Measurements from ENCODE around the gene ZNF740.

ZNF740 gene

GRCh38 chr12:53147653-53148052, 32.9 kb upstream of the ZNF740 start:
- DNase-seq (ENCODE audit: extremely low read depth, low read depth), result no peak
- H3K4me3 ChIP-seq (replicated peaks; ENCODE audit: low read depth, low read length), result no peak overlapping the region
- TF ChIP-seq, protein P1, sequence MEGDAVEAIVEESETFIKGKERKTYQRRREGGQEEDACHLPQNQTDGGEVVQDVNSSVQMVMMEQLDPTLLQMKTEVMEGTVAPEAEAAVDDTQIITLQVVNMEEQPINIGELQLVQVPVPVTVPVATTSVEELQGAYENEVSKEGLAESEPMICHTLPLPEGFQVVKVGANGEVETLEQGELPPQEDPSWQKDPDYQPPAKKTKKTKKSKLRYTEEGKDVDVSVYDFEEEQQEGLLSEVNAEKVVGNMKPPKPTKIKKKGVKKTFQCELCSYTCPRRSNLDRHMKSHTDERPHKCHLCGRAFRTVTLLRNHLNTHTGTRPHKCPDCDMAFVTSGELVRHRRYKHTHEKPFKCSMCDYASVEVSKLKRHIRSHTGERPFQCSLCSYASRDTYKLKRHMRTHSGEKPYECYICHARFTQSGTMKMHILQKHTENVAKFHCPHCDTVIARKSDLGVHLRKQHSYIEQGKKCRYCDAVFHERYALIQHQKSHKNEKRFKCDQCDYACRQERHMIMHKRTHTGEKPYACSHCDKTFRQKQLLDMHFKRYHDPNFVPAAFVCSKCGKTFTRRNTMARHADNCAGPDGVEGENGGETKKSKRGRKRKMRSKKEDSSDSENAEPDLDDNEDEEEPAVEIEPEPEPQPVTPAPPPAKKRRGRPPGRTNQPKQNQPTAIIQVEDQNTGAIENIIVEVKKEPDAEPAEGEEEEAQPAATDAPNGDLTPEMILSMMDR (IDR thresholded peaks at IDR 0.05; ENCODE audit: low read depth, low read length, missing control alignments), result no peak

GRCh38 chr12:53151039-53151438, 29.5 kb upstream of the ZNF740 start:
- H3K4me3 ChIP-seq (replicated peaks; ENCODE audit: low read depth, low read length), result no peak overlapping the region
- no peak for DNase-seq (ENCODE audit: extremely low read depth, low read depth)
- TF ChIP-seq, protein P1 (IDR thresholded peaks at IDR 0.05; ENCODE audit: low read depth, low read length, missing control alignments), result no peak

DNA sequence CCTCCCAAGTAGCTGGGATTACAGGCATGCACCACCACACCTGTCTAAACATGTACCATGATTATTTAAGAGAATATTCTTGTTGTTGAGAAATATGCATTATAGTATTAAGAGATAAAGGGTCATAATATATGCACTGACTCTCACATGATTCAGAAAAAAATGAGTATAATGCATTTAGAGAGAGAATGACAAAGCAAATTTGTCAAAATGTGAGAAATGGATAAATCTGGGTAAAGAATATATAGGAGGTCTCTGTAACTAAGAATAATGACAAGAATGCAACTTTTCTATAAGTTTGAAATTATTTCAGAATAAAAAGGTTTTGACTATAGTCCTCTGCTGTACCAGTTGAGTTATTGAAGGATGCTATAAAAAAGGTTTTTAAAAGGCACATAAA, 28.1 kb upstream of the ZNF740 start:
- no peak overlapping the region for H3K4me3 ChIP-seq (replicated peaks; ENCODE audit: low read depth, low read length)
- no peak for DNase-seq (ENCODE audit: extremely low read depth, low read depth)
- TF ChIP-seq, protein P1 (IDR thresholded peaks at IDR 0.05; ENCODE audit: low read depth, low read length, missing control alignments), result no peak

GRCh38 chr12:53159195-53159839, 21.2 kb upstream of the ZNF740 start:
- TF ChIP-seq, protein P1 (IDR thresholded peaks at IDR 0.05; ENCODE audit: low read depth, low read length, missing control alignments), result peak; percentile 100
- H3K4me3 ChIP-seq (replicated peaks; ENCODE audit: low read depth, low read length), result no peak overlapping the region
- DNase-seq (ENCODE audit: extremely low read depth, low read depth), result peak; percentile 67

DNA sequence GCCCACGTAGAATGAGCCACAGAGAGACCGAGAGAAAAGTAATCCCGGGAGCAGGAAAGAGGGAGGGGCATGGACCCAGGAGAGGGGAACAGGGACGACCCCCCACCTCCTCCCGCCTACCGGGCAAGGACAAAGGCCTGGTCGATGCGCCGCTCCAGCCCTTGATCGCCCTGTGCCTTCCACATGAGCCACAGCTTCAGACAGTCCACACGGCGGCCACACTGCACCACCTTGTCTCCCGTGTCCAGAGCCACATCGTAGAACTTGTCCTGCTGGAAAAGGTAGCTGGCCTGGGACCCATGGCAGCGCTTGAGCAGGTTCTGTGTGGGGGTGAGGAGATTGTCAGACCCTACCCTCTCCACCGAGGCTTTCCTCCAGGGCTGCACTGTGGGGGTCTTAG, 20.5 kb upstream of the ZNF740 start:
- DNase-seq (ENCODE audit: extremely low read depth, low read depth), result no peak
- TF ChIP-seq, protein P1 (IDR thresholded peaks at IDR 0.05; ENCODE audit: low read depth, low read length, missing control alignments), result no peak
- no peak overlapping the region for H3K4me3 ChIP-seq (replicated peaks; ENCODE audit: low read depth, low read length)

DNA sequence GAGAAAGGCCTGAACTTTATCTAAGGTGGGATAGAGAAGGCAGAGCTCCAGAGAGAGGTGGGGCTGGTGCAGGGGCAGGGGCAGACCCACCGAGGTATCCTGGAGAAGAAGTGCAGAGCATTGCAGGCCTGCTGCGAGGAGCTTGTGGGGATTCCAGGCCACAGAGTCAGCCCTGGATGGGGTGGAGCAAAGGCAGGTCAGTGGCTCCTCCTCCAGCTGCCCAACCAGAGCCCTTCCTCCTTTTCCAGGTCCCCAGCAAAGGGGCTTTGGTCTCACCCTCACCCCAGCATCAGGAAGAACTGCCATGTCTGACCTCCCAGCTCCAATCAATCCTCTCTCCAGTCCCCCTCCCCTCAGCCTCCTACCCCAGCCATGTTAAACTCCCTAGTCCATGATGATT, 19.8 kb upstream of the ZNF740 start:
- no peak overlapping the region for H3K4me3 ChIP-seq (replicated peaks; ENCODE audit: low read depth, low read length)

More for the DNA sequence above, 19.8 kb upstream of the ZNF740 start:
- TF ChIP-seq, protein P1 (IDR thresholded peaks at IDR 0.05; ENCODE audit: low read depth, low read length, missing control alignments), result no peak
- no peak for DNase-seq (ENCODE audit: extremely low read depth, low read depth)
